HG03045 (cell line): ENCODE data around the gene SYT17.

ENCODE experiments used
- ATAC-seq: cut with Tn5 transposase; IDR thresholded peaks from one replicate; pipeline ENCODE4 v1.9.1; 2021; ENCODE audit warnings: mild to moderate bottlenecking, moderate library complexity; ENCODE audit not compliant: unreplicated experiment

The SYT17 gene

DNA sequence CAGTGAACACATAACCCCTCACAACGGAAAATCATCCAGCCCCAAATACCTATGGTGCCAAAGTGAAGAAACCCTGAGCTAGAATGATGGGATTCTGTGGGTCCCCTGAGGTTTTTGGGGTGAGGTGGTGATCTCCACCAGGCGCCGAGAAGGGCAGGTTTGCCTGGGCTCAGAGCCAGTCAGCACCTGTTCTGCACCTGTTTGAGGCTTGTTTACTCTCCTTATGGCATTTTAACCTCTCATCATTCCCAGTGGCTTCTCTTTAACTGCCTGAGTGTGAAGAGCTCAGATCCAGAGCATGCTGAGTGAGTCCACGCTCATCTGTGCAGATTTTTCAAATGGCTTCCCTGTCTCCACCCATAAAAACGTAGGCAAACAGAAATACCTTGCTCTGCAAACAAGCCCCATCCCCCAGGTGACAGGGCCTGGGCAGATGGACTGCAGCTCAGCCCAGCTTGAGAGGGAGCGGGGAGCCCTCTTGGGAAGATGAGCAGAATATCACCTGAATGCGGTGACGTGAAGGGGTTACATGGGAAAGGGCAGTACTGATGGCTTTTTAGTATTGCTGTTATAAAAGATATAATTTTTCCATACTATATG is 77.4 kb downstream of the SYT17 start:
- ATAC-seq: no peak

DNA sequence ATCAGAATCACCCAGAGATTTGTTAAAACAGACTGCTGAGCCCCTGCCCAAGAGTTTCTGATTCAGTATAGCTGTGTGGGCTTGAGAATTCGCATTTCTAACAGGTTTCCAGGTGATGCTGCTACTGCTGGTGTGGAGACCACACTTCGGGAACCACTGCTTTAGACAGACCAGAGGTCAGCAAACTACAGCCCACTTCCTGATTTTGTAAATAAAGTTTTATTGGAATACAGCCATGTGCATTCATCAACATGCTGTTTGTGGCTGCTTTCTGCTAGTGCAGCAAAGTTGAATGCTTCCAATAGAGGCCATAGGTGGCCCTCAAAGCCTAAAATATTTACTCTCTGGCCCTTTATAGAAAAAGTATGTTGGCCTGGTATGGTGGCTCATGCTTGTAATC is 84.9 kb downstream of the SYT17 start:
- ATAC-seq: no peak

DNA sequence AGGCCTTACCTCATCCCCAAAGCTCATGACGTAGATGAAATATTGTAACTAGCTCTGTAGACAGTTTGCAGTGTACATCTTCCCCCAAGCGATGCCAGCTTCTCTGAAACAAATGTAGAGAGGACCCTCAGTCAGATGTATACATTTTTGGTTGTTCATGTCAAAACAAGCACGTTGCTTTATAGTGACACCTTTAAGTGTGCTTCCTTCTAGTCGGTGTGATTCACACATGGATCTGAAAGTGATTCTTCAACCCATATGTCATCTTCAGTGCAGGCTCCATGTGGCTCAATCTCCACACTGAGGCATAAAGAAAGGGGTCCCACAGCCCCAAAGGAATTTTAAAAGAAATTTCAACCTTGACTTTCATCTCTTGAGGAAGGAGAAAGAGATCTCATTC is 86.6 kb downstream of the SYT17 start:
- ATAC-seq: no peak

DNA sequence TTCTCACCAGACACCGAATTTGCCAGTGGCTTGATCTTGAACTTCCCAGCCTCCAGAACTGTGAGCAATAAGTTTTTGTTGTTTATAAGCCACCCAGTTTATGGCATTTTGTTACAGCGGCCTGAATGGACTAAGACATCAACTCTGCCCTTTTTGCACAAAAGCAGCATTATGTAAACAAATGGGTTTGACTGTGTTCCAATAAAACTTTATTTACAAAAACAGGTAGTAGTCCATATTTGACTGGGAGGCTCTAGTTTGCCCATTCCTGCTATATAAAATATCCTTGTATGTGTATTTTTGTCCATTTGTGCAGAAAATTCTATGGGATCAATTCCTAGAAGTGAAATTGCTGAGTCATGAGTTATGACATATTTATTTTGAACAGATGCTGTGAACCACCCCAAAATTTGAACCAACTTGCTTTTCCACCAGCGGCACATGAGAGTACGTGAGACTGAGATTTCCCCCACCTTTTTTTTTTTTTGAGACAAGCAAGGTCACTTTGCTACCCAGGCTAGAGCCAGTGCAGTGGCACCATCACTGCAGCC is 96.2 kb downstream of the SYT17 start:
- ATAC-seq: no peak

DNA sequence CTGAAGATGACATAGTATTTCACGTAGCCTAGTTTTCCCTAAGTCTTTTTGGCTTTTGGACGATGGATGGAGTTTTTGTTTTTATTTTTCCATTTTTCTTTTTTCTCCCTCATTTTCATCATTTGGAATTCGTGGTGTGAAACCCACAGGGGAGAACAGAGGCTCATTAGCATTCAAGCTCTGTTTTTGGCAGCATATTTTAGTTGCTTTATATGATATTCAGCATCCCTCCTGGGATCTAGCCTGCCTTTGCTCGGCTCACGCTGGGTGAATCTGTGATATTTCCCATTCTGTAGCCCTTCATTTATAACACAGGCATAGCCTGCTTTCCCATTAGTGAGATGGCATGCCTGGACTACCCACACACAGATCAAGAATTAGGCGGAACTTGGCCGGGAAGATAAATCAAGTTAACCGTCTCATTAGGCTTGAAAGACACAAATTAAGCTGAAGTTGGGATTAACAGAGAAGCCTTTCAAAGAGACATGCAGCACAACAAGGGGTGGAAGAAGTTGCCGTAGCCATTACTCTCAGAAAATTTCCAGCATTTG is 97.4 kb downstream of the SYT17 start:
- ATAC-seq: no peak

DNA sequence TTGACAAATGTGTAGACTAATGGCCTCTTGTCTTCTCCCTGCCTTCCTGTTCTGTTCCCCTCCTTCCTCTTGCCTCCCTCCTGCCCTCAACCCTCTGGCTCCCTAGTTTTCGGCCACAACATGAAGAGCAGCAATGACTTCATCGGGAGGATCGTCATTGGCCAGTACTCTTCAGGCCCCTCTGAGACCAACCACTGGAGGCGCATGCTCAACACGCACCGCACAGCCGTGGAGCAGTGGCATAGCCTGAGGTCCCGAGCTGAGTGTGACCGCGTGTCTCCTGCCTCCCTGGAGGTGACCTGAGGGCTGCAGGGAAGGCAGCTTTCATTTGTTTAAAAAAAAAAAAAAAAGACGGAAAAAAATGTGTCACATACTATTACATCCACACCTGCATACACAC is 98.7 kb downstream of the SYT17 start:
- no peak for ATAC-seq

DNA sequence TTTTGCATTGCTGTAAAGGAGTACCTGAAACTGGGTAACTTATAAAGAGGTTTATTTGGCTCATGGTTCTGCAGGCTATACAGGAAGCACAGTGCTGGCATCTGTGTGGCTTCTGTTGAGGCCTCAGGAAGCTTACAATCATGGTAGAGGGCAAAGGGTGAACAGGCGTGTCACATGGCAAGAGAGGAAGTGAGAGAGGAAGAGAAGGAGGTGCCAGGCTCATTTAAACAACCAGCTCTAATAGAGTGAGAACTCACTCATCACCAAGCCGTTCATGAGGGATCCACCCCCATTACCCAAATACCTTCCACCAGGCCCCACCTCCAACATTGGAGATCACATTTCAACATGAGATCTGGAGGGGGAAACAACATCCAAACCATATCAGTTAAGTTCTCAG is 101.1 kb downstream of the SYT17 start:
- ATAC-seq: no peak

DNA sequence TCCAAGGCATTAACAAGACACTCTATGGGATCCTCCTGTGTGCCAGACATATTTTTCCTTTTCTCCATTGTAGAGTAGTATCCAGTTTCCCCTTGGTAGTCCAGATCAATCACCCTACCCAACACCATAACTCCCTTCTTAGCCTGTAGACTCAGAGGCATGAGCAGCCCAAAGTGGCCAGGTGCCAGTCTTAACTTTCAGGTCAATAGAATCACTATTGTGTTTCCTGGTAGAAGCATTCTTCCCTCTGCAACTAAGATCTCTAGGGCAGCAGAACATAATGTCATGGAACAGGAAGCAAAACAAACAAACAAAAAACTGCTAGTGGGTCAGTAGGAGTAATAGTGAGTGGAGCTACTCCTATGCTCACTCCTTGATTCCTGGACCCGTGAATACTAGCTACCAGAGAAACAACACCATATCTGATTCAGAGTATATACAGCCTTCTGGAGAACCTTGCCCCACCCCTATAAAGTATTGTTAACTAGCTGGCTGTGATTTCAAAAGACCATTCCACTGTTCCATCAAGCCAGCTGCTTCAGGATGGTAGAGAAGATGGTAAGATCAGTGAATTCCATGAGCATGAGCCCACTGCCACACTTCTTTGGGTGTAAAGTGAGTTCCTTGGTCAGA is 106.2 kb downstream of the SYT17 start:
- ATAC-seq: no peak

DNA sequence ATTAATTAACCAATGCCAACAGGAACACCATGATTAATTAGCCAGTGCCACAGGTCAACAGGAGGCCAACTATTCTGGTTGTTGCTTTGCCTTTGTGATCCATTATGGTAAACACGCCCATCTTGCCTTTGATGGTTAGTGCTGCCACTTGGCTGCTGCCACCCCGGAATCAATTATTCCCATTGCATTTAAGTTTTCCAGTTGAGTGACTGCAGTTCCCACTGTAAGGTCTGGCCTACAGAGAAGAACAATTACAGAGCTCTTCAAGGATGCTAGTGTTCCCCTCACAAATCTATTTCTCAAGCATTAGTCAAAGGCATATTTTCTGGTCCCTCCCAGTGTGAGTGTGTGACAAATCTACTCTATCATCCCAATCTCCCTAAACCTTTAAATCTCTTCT is 110.4 kb downstream of the SYT17 start:
- no peak for ATAC-seq

DNA sequence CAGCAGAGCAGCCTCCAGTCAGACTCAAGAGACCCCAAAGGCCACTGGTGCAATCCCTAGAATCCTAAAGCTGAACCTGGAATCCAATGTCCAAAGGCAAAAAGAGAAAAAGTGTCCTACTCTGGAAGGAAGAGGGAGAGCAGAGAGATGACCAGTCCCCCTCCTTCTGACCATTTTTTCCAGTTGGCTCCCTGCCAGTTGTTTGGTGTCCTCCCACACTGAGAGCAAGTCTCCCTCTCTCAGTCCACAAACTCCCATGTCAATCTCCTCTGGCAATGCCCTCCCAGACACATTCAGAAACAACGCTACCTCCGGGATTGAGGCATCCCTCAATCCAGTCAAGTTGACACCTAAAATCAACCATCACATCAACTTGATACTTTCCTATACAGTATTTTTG is 113.2 kb downstream of the SYT17 start:
- ATAC-seq: no peak

DNA sequence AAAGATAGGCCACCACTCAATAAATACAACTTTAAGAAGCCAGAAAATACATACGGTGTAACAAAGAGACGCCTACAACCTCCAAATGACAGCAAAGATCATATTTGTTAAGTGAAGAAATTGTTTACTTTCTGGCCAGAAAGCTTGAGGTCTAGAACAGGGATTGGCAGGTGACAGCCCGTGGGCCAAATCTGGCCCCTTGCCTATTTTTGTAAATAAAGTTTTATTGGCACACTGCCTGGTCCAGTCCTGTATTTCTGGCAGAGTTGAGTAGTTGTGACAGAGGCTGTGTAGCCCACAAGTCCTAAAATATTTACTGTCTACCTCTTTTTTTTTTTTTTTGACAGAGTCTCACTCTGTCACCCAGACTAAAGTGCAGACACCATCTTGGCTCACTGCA is 114.1 kb downstream of the SYT17 start:
- no peak for ATAC-seq

DNA sequence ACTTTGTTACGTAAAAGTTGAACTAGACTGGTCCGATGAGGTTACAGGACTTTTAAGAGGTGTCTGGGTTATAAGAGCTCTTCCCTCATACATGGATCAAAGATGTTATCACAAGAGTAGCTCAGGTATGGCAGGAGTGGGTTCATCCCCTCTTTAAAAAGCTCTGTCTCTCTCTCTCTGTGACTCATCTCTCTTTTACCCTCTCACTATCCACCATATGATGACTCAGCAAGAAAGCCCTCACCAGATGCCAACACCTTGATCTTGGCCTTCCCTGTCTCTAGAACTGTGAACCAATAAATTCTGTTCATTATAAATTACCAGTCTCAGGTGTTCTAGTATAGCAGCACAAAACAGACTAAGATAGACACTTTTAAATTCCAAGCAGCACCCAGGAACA is 115.6 kb downstream of the SYT17 start:
- no peak for ATAC-seq

DNA sequence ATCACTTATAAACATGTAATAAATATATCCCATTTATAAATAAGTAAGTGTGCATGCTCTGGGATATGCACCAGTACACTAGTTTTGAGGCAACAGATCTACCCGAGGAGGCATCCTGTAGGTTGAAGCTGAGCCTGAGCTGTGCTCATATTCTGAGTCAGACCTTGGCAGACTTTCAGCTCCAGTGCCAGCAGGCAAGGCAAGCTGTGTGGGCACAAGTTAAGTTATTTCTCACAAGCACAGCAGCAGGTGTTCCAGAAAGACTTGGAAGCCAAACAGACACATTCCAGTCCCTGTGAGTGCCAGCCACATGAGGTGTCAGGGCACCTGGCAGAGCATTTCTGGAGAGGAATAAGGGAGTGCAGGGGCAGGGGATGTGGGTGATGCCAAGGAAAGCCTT is 116.2 kb downstream of the SYT17 start:
- ATAC-seq: no peak

DNA sequence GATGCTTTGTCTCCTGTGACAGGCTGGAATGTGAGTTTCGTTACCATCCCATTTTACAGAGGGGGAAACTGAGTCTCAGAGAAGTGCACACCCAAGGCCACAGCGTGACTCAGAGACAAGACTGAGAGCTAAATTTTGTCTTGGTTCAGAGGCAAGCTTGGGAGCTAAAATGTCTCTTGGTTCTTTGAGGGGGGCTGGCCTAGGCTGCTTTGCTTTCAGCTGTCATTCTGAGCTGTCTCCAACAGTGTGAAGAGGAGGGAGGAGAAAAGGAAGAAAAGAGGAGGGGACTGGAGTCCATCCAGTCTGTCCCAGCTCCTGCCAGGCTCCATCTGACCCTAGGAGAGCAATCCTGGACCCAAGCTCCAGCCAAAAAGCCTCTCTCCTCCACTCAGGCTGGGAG is 117.4 kb downstream of the SYT17 start, which contains the start of gene CLEC19A:
CLEC19A (plus strand) TSS at position 301 of the 400 bp plus-strand sequence. CDS start 121 bp downstream, outside the sequence.
- no peak for ATAC-seq

DNA sequence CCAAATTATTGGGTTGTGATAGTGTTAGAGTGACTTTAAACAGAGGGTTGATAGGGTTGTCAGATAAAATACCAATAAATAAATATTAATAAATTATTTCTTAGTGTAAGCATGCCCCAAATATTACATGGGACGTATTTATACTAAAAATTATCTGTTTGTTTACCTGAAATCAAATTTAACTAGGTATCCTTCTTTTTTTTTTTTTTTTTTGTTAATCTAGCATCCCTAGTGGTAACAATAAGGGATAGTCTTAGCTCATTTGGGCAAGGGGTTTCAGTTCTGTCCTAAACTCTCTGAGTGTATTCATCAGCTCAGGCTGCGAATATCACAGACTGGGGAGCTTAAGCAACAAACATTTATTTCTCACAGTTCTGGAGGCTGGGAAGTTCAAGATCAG is 118.8 kb downstream of the SYT17 start:
- ATAC-seq: no peak

DNA sequence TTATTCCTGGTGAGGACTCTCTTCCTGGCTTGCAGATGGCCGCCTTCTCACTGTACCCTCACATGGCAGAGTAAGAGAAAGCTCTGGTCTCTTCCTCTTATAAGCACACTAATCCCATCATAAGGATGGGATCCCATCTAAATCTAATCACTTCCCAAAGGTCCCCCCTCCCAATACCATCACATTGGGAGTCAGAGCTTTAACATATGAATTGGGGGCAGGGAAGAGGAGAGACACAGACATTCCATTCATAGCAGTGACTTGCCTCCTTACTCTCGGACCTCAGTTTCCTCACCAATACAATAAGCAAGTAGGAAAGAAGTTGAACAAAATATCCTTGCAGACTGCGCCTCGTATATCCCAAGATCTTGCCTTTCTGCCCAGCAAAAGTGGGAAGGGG is 119.2 kb downstream of the SYT17 start:
- no peak for ATAC-seq

DNA sequence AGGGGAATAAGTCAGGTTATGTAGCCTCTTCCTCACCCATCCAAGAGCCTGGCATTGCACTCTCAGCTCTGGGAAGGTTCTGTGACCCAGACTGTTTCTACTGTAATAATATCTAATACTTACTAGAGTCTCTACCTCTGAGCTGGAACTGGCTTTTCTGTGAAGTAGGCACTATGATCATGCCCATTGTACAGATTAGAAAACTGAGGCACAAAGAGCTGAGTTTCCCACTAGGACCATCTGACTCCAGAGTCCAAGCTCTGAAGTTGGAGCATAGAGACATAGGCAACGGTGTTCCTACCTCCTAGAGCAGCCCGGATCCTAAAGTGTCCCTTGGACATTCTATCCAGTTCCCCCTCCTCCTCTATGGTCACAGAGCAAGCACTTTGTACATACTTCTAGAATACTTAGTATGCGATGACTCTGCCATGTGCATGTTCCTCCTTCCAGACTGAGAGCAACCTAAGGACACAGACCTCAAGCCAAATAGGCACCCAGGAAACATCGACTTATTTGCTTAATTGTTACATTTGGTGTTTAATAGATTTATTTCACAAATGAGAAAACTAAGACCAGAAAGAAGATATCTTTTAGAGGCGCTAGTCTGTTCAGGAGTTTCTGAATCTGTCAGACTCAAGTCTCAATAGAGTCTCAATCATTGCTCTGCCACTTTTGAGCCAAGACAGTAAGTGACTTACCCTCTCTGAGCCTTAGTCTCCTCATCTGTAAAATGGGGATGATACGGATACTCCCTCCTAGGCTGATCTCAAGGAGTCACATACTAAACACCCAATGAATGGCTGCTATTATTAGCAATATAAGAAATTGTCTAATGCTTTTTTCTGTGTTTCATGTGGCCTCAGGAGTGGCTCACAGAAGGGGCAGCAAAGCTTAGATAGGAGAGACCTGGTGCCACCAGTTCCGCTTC is 121.1 kb downstream of the SYT17 start:
- no peak for ATAC-seq

DNA sequence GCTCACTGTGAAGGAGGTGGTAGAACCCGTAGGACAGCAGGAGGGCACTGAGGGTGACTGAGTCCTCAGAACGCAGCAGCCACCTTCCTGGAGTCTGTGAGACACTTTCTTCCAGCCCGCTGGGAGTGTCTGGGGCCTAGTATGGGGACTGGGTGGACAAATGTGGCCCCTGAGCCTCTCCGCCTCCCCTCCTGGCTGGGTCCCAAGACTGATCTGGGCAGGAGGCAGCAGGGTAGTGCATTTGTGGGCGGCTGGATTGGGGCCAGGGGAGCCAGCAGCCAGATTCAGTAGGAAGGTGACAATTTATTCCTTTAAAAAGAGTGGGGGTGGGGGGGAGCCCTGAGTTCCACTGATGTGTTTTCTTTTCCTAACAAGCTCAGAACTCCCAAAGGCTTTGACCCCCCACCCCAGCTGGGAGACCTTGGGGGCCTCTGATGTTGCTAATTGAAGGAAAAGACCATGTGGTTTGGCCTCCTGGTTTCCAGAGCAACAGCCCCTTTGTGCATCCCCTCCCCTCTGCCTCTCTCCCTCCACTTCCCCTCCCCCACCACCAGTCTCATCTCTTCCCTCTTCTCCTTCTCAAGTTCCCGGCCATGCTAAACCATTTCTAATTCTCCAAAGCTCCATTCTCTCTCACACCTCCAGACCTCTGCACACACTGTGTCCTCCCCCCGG is 121.9 kb downstream of the SYT17 start:
- no peak for ATAC-seq

DNA sequence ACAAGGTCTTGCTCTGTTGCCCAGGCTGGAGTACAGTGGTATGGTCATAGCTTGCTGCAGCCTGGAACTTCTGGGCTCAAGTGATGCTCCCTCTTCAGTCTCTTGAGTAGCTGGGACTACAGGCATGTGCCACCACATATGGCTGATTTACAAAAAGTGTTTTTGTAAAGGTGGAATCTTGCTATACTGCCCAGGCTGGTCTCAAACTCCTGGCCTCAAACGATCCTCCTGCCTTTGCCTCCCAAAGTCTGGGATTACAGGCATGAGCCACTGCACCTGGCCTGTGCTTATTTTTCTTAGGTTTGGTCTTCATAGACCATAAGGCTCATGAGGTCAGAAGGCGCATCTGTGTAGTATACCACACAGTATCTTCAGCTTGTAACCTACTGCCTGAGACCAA is 122.8 kb downstream of the SYT17 start:
- ATAC-seq: no peak

DNA sequence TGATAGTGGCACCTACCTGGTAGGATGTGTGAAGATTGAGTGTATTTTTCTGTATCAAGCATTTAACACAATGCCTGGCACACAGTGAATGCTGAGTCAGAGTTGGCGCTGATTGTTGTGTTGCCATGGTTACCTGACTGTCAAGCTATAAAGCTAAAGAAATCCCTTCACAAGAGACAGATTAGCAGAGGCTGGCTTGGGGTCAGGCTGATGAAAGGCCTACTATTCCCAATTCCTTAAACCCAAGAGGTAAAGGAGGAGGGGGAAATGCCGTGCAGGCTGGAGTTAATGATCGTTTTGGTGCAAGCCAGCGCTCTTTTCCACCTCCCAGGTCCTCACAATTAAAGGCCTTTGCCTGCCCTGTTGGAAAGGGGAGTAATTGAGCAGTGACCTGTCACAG is 123.4 kb downstream of the SYT17 start:
- no peak for ATAC-seq

DNA sequence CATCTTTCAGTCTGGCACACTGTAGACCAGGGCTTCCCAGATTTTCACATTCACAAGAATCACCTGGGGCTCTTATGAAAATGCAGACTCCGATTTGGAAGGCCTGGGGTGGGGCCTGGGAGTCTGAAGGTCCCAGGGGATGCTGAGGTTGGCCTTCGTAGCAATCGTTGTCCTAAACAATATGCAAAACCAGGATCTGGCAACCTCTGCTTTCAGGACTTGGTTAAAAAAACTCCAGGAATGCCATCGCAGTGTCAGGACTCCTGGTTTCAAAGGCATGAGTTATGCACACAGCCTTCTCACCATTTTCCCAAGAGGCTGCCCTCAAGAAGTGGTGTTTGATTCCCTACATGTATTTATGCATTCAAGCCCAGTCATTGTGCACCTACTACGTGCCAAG is 124.1 kb downstream of the SYT17 start:
- ATAC-seq: no peak
